ENCODE measurements around the gene UNG. TPM values are rescaled to one million over a fixed set of nuclear protein-coding genes. Genes with fewer than 3 reads are reported as not detected.

UNG gene
- total RNA-seq, 1 experiment from 2014 or later, result 134 TPM

DNA sequence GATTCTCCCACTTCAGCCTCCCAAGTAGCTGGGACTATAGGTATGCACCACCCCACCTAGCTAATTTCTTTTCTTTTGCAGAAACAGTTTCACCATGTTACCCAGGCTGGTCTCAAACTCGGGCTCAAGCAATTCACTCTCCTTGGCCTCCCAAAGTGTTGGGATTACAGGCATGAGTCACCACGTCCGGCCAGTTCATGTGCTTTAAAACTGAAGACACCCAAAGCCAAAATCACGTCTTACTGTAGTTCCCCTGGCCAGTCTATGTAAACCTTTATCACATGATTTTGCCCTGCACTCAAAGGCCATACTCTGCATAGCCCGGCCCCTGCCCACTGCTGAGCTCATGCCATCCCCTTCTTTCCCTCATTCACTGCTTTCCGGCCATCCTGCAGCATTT, 8.6 kb upstream of the UNG start:
- DNase-seq (ENCODE audit: low spot score), result no peak

GRCh38 chr12:109089683-109090082, 7.7 kb upstream of the UNG start:
- DNase-seq (ENCODE audit: low spot score), result no peak

GRCh38 chr12:109092497-109093021, 4.8 kb upstream of the UNG start:
- DNase-seq (ENCODE audit: low spot score), result no peak

DNA sequence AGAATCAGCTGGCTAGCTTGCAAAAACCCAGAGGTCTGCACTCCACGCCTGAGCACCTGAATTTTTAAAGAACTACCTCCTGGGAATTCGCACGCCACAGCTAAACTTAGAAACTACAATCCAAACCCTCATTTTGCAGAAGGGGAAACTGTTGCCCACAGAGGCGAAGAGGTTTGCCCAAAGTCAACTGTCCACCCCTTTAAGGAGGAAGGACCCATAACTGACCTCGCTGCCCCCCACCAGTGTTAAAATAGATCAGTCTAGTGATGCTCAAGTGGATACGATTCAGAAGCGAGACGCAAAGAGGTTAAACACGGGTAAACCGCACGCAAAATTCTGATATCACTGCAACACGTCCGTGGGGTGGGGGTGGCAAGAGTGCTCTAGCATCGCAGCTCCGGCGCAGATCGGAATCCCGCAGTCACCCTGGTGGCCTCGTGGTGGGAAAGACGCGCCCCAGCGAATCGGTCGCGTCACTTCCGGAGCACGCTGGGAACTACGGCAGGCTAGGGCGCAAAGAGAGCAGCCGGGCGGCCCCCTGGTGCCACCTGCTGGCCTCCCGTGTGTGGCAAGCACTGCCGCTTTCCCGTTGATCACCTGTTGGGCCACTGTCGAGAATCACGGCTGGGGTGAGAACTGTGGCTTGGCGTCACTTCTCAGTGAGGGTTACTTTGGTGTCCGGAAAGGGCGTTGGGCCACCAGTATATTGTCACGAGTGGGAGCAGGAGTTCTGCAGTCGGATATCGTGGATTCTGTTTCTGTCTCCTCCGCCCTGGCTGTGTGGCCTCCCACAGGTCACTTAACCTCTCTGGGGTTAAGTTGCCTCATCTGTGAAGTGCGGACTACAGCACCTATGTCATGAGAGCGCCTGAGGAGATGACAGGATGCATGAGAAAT, 4.1 kb upstream of the UNG start, which contains the start of gene ALKBH2:
Gene ALKBH2, minus strand, starts transcription at position 451 of the 897 bp plus-strand sequence. CDS start 686 bp downstream, outside the sequence.
- DNase-seq (ENCODE audit: low spot score), result peak; percentile 97

DNA sequence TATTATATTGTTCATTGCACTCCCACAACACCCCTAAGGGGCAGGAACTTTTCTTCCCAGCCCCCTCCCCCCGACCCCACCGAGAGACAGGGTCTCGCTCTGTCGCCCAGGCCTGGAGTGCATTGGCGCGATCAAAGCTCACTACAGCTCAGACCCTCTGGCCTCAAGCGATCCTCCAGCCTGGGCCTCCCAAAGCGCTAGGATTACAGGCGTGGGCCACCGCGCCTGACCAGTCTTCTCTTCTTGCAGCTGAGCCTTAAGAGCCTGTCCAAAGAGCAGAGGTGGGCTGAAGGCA, 310 bp upstream of the UNG start:
- DNase-seq (ENCODE audit: low spot score), result no peak

GRCh38 chr12:109098183-109098604, 797 bp downstream of the UNG start:
- DNase-seq (ENCODE audit: low spot score), result peak; percentile 47

DNA sequence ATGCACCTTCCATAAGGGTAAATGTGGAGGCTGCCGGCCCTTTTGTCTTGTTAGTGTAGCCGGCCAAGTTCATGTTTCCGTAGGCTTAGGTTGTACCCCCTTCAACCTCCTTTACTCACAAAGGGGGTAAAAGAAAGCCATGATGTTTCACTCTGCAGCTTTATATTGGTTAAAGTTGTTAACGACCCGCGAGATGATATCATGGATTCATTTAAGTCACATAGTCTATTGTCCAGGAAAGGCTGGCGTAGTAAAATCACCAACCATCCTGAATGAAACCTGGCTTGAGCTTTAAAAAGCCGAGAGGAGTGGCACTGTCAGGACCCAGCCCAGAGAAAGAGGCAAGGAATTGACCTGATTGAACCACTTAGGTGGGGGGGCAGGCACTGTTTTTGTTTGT, 1.3 kb downstream of the UNG start:
- DNase-seq (ENCODE audit: low spot score), result peak; percentile 18

DNA sequence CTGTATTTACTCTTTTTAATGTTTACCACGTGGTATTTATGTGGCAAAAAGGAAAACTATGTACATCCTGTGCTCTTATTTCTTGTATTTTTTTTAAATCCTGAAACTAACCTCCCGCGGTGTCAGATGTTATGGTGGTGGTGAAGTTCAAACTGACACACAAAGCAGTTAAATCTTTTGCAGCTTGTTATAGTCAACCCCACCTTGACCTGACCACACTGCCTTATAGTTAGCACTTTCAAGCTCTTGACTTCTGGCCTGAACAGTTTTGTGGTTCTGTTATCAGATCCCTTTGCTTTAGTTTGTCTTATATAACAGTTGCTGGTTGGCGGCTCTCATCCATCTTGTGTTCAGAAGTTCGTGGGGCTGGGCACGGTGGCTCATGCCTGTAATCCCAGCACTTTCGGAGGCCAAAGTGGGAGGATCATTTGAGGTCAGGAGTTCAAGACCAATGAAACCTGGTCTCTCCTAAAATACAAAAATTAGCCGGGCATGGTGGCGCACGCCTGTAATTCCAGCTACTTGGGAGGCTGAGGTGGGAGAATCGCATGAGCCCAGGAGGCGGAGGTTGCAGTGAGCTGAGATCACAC, 2.1 kb downstream of the UNG start:
- DNase-seq (ENCODE audit: low spot score), result no peak

DNA sequence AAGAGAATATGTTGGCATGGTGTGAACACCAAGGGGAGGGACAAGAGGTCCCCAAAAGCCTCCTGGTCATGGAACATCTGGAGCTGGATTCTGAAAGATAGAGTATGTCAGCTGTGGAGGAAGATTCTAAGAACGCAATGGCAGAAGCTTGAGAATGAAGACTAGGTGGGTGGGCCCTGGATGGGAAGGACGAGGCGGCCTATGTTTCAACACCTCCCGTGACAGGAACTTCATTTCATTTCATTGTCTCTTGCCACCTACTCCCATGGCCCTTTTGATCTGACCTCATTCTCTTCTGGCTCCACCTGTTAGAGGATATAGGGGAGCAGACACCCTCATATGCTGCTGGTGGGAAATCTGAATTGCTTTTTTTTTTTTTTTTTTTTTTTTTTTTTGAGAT, 3.3 kb downstream of the UNG start:
- DNase-seq (ENCODE audit: low spot score), result no peak

DNA sequence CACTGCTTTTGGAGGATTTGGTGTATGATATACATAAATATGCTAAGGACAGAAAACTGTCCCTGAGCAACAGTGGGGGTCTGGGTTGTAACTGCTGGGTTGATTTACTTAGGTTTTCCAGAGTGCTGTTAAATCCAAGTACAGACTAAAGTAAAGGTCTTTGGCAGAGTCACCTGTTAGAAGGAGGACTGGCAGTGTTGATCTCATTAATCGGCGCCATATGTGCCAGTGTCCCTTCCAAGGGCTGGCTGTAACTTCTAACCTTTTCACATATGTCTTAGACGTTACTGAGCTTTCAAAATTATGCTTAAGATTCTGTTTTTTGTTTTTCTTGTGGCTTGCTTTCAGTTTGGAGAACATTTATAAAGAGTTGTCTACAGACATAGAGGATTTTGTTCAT, 5.1 kb downstream of the UNG start:
- no peak for DNase-seq (ENCODE audit: low spot score)

DNA sequence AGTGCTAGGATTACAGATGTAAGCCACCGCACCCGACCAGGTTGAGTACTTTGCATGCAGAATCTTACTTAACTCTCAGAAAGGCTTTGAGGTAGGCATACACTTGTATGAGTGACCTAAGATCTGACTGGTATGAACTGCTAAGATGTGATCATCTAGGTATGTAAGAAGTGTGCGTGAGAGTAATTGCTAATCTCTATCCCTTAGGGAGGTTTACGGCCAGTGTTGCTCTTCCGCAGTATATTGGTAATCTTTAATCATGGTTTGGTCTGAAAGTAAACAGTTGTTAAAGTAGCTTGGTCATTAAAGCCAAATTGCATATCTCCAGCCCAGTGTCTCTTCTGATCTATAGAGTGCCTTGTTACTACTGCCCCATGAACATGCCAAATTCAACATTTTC, 7.8 kb downstream of the UNG start:
- no peak for DNase-seq (ENCODE audit: low spot score)

DNA sequence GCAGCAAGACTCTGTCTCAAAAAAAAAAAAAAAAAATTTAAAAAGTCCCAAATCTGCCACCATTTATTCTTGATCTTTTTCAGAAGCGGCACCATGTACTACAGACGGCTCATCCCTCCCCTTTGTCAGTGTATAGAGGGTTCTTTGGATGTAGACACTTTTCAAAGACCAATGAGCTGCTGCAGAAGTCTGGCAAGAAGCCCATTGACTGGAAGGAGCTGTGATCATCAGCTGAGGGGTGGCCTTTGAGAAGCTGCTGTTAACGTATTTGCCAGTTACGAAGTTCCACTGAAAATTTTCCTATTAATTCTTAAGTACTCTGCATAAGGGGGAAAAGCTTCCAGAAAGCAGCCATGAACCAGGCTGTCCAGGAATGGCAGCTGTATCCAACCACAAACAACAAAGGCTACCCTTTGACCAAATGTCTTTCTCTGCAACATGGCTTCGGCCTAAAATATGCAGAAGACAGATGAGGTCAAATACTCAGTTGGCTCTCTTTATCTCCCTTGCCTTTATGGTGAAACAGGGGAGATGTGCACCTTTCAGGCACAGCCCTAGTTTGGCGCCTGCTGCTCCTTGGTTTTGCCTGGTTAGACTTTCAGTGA, 12.5 kb downstream of the UNG start:
- no peak for DNase-seq (ENCODE audit: low spot score)

GRCh38 chr12:109110988-109111495, 13.6 kb downstream of the UNG start:
- DNase-seq (ENCODE audit: low spot score), result peak; percentile 74

DNA sequence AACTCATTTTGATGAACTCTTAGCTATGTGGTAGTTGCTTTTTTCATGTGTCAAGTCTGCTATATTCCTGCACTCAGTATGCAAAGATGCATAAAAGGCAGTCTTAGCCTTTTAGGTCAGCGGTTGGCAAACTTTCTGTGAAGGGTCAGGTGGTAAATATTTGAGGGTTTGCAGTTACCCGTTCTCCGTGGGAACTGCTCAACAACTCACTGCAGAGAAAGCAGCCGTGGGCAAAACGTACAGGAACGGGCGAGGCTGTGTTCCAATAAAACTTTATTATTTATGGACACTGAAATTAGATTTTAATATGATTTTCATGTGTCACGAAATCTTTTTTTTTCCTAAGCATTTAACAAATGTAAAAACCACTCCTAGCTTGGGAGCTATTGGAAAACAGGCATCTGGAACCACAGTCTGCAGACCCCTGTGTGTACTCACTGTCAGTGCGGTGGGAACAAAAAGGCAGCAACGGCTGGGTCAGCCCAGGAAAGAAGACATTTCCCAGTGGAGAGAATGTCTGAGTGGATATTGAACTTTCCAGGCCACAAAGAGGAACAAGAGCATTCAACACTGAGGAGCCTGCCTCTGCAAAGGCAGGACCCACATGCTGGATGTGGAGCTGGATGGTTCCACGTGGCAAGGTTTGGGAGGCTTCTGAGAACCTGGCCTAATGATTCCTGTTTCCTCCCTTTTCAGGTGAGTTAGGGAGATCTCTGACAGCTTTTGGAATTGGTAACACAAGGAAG, 15.5 kb downstream of the UNG start:
- DNase-seq (ENCODE audit: low spot score), result no peak

DNA sequence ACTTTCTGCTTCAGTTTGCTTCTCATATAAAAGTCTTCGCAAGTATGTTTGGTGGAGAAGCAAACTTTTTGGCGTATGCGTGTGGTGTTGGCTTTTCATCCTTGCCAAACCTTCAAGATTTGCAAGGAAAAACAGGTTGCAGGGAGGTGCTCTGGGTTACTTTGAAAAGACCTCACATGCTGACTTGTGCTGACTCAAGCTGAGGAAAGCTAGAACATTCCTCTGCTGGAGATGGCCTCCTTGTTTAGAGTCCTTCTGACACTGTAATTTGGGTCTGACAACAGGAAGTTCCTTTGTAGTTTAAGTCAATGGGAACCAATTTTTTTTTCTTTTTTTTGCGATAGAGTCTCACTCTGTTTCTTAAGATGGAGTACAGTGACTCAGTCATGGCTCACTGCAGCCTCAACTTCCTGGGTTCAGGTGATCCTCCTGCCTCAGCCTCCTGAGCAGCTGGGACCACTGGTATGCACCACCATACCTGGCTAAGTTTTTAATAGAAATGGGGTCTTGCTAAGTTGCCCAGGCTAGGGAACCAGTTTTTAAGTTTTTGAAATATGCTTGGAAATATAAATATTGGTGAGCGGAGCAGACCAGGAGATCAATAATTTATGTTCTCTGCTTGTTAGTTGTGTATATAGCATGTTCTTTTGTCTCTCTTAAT, 16.4 kb downstream of the UNG start:
- no peak for DNase-seq (ENCODE audit: low spot score)

DNA sequence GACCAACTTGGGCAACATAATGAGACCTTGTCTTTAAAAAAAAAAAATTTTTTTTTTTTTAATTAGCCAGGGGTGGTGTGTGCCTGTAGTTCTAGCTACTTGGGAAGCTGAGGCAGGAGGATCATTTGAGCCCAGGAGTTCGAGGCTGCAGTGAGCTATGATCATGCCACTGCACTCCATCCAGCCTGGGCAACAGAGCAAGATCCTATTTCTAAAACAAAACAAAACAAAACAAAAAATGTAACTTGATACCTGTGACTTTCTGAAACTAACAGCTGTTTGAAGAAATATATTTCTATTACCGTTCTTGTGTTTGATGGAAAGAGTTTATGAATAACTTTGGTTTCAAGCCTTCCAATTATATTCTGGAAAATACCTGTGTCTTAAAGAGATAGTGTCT, 17.2 kb downstream of the UNG start:
- no peak for DNase-seq (ENCODE audit: low spot score)

GRCh38 chr12:109115404-109115757, 18.0 kb downstream of the UNG start:
- DNase-seq (ENCODE audit: low spot score), result no peak

DNA sequence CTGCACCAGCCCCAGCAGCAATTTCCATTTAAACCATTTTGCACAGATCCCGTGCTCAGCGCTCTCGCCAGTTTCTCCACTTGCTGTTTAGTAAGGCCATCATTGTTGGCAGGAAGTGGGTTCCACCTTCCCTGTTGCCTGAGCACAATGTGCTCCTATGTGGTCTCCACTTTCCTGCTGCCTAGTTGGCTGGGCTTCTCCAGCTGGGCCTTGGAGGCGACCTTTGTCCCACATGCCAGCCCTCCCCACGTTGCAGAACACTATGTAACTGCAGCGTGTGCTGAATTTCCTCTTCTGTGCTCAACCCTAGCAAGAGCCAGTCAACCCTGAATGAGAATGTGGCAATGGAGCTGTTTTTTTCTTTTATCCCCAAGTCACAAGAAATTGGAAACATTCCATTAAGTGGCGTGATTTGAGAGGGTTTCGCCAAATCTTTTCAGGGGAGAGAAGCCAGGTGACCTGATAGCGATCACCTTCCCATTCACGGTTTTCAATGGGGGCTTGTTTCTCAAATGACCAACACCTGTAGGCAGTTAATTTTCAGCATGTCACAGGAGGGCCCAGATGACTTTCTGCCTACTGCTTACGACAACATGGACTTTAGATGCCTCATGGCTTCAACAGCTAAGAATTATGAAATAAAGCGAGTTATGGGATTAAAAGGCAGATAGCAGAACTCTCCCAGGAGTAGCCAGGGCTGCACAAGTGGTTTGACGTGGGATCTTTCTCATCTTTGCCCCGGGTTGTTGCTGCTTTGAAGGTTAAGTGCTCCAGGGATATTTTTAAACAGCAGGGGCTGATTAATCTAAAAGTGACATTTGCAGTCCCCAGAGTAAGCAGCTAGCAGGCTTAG, 18.6 kb downstream of the UNG start, which contains the start of gene ACACB:
Gene ACACB, plus strand, starts transcription at position 830 of the 853 bp plus-strand sequence. CDS start 22,819 bp downstream, outside the sequence.
- peak; percentile 40 for DNase-seq (ENCODE audit: low spot score)

GRCh38 chr12:109116611-109116949, 19.2 kb downstream of the UNG start:
- no peak for DNase-seq (ENCODE audit: low spot score)

GRCh38 chr12:109120095-109120494, 22.7 kb downstream of the UNG start:
- no peak for DNase-seq (ENCODE audit: low spot score)
